ENCODE measurements around the gene IL17REL. TPM values are rescaled to one million over a fixed set of nuclear protein-coding genes. Genes with fewer than 3 reads are reported as not detected.

The IL17REL gene
- total and polyA plus RNA-seq, 10 of the 15 experiments (the other 5 are each of a cell fraction or from before 2014, with no cell fraction given), result 0.03 TPM; not detected in 9

GRCh38 chr22:49947296-49947622 lies 65.3 kb downstream of the IL17REL start (continued):
- no peak for TF ChIP-seq ZBTB40 (IDR thresholded peaks at IDR 0.05; ENCODE audit: borderline replicate concordance)
- no peak for TF ChIP-seq PAX5 (IDR thresholded peaks at IDR 0.05; ENCODE audit: borderline replicate concordance, low read depth, low read length)
- no peak for TF ChIP-seq ESRRA (IDR thresholded peaks at IDR 0.05; ENCODE audit: low read length)
- TF ChIP-seq, protein P1, sequence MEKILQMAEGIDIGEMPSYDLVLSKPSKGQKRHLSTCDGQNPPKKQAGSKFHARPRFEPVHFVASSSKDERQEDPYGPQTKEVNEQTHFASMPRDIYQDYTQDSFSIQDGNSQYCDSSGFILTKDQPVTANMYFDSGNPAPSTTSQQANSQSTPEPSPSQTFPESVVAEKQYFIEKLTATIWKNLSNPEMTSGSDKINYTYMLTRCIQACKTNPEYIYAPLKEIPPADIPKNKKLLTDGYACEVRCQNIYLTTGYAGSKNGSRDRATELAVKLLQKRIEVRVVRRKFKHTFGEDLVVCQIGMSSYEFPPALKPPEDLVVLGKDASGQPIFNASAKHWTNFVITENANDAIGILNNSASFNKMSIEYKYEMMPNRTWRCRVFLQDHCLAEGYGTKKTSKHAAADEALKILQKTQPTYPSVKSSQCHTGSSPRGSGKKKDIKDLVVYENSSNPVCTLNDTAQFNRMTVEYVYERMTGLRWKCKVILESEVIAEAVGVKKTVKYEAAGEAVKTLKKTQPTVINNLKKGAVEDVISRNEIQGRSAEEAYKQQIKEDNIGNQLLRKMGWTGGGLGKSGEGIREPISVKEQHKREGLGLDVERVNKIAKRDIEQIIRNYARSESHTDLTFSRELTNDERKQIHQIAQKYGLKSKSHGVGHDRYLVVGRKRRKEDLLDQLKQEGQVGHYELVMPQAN (conservative IDR thresholded peaks at IDR 0.05), result no peak
- no peak for TF ChIP-seq POLR2AphosphoS2 (IDR thresholded peaks at IDR 0.05; ENCODE audit: low read depth, low read length)
- TF ChIP-seq TARDBP (IDR thresholded peaks at IDR 0.05; ENCODE audit: borderline replicate concordance), result no peak
- TF ChIP-seq CHD2 (IDR thresholded peaks at IDR 0.05; ENCODE audit: borderline replicate concordance, low read depth, low read length), result no peak
